ENCODE results near the gene TMEM178A.

The TMEM178A gene

GRCh38 chr2:39739386-39739785, 73.7 kb downstream of the TMEM178A start:
- DNase-seq (ENCODE audit: low read depth in 3 of 3): no peak

GRCh38 chr2:39741871-39742270, 76.2 kb downstream of the TMEM178A start:
- DNase-seq (ENCODE audit: low read depth in 3 of 3): no peak

- DNase-seq (ENCODE audit: low read depth in 3 of 3): no peak
Measured at GRCh38 chr2:39743269-39743776, 77.6 kb downstream of the TMEM178A start.

GRCh38 chr2:39755466-39755865, 89.7 kb downstream of the TMEM178A start:
- DNase-seq (ENCODE audit: low read depth in 3 of 3): no peak

GRCh38 chr2:39757156-39757555, 91.4 kb downstream of the TMEM178A start:
- DNase-seq (ENCODE audit: low read depth in 3 of 3): no peak

GRCh38 chr2:39762448-39762847, 96.7 kb downstream of the TMEM178A start:
- no peak for DNase-seq (ENCODE audit: low read depth in 3 of 3)

Measured in stimulated activated CD4-positive, alpha-beta T cell treated with anti-CD3 and anti-CD28 coated beads, TNF-alpha, amount 100 ng/mL, for 48 hours (primary cell).